Measurements from ENCODE around the gene STARD7.
"Not testable (repeated sequence)": the region's sequence is repeated elsewhere in the genome, so short reads cannot be mapped to it uniquely, and the experiment has no call there.

STARD7 gene

GRCh38 chr2:96208143-96209010 lies at the start of gene STARD7:
Gene STARD7, minus strand, starts transcription at chr2:96208827. Its CDS starts 393 bp downstream, at chr2:96208434.
- peak; percentile 92 to 95 (median 94) for DNase-seq

DNA sequence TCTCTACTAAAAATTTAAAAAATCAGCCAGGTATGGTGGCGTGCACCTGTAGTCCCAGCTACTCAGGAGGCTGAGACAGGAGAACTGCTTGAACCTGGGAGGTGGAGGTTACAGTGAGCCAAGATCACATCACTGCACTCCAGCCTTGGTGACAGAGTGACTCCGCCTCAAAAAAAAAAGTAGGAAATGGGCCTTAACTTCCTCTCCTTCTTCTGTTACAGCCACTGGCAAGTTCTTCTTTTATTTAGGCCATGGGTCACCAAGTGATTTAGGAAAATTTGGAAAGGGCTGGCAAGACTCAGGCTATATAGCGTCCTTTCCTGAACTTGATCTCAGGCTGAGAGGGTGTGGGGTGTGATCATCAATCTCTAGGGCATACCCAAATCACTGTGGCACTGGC lies 49.1 kb upstream of the STARD7 start:
- DNase-seq: not testable (repeated sequence)

DNA sequence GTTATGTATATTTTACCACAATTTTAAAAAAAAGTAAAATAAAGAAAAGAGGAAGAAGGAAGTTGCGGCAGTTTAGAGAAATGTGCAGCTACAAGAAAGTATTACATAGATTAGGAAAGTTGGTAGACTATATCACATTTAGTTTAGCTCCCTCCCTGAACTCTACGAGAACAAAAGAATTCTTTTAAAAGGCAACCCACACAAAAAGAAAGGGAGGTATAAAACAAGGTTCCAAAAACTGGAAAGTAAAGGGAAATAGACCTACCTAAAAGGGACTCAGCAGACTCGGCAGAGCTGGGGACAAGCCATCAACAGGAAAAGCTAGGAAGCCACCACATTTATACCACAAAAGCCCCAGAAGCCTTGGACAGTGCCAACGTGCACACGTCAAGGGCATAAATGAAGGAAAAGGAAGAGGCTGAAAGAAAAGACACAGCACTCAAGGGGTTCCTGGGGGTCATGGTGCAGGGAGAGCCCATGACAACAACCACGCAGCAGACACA lies 48.0 kb upstream of the STARD7 start:
- DNase-seq: no peak

DNA sequence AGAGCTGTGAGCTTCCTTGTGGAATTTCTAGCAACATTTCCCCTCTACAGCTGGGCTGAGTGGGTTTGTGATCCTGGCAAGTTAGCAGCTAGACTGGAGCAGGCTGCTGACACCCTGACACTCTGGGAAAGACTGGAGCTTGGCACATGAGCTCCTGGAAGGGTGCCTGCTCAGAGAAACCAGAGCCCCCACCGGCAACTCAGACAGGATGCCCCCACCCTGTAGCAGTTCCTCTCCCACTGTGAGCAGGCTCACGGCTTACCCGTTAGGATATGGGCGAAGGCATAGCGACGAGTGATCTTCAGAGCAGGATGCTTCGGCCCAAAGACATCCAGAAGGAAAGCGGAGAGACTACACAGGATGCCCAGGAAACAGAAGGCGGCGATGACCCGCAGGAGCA lies 45.9 kb upstream of the STARD7 start:
- DNase-seq: no peak

GRCh38 chr2:96253006-96253405 lies 44.4 kb upstream of the STARD7 start:
- no peak for DNase-seq

DNA sequence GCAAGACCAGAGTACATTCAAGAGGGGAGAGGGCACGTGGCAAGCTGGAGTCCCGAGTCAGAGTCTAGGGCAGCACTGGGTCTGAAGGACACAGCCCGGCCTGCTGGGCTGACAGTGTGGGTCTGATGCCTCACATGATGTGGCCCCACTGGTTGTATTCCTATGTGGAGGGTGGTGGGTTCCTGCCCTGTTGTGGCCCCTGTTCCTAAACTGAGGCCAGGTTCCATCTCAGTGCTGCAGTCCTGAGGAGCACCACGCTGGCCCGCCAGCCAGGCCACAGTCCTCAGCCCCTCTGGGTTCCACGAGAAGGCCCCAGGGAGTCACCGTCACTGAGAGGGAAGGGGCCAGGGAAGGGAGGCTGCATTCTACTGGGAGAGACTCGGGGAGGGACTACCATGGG lies 43.9 kb upstream of the STARD7 start:
- no peak for DNase-seq

DNA sequence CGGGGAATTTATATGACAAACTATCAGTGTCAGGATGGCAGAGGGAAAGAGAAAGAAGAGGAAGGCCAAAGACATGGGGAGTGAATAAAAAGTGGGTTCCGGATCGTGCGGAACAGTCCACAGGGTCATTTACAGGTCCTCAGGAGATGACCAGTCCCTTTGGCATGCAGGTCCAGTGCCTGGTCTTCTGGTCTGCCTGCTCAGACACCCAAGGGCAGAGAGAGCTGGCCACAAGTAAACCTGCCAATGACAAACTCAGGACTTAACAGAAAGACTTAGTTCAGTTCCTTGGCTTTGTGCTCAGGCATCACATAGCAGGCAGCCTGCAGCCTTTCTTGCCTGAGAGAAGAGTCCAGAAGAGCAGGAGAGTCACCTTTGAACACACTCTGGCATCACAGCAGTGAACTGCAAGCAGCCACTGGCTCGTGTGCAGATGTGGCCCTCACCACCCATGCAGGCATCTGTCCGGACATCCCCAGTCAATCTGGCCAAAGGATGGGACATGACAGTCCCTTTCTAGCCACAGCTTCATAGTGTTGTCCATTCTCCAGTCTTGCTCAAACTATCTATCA lies 43.2 kb upstream of the STARD7 start:
- no peak for DNase-seq

DNA sequence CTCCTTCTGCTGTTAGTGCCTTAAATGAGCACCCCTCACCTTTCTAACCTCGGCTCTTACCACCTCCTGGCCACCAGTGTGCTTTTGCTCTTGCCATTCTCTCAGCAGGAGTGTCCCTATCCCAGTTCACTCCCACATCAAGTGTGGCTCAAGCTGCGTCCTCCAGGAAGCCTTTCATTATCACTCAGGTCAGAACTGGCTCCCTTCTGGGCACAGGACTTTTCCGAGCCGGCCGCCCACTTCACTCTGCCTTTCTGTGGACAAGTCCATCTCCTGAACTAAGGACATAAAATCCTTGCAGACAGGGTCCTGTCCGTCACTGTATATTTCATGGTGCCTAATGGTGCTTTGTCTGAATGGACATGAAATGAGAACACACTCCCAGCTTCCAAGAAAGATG lies 41.6 kb upstream of the STARD7 start:
- no peak for DNase-seq

DNA sequence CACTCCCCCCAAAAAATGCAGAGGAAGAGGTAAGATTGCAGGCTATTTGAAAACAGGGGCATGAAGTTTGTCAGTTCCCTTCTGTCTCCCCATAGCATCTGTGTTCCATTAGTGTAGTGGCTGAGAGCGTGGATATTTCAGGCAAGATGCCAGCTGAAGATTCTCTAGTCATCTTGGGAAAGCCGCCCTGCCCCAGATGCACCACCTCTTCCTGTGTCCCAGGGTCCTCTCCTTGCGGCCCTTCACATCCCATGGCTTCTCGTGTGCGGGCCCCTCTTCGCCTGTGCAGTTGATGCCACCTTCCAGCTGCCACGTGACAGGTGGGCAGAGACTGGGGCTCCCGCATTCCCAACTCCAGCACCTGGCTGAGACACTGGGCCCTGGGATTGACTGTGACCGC lies 41.0 kb upstream of the STARD7 start:
- DNase-seq: no peak

GRCh38 chr2:96248624-96249023 lies 40.0 kb upstream of the STARD7 start:
- DNase-seq: no peak

DNA sequence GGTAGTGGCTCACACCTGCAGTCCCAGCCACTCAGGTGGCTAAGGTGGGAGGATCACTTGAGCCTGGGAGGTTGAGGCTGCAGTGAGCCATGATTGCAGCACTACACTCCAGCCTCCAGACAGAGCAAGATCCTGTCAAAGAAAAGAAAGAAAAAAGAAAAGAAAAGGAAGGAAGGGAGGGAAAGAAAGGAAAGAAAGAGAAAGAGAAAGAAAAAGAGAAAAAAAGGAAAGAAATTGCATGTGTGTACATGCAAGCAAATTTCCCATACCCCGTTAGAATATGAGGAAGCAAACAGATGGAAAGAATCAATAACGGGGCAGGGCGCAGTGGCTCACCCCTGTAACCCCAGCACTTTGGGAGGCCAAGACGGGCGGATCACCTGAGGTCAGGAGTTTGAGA lies 39.3 kb upstream of the STARD7 start:
- no peak for DNase-seq

- DNase-seq: no peak
Observed at GRCh38 chr2:96247009-96247408, 38.4 kb upstream of the STARD7 start.

DNA sequence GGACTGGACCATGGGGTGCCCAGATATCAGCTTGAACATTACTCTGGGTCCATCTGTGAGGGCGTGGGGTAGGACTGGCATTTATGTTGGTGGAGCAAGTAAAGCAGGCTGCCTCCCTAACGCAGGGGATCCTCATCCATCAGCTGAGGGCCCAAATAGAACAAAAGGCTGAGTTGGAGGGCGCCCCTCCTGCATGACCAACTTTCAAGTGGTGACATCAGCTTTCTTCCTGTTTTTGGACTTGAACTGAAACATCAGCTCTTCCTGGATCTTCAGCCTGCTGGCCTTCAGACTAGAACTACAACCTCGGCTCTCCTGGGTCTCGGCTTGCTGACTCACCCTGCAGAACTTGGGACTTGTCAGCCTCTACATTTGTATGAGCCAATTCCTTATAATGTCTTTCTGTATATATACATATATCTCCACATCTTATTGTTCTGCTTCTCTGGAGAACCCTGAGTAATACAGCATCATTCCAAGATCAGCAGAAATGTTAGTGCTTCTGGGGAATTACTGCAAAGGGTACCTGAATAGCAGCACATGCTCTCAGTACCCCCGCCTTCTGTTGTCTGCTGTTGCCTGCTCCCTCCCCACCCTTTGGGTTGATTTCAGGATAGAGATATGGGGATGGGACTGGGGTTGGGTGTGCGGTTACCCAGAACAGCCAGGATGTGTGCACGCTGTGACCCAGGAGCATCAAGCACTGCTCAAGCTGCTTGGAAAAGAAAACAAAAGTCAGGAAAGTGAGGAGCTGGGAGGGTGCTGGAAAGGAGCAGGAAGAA lies 37.2 kb upstream of the STARD7 start:
- DNase-seq: no peak

DNA sequence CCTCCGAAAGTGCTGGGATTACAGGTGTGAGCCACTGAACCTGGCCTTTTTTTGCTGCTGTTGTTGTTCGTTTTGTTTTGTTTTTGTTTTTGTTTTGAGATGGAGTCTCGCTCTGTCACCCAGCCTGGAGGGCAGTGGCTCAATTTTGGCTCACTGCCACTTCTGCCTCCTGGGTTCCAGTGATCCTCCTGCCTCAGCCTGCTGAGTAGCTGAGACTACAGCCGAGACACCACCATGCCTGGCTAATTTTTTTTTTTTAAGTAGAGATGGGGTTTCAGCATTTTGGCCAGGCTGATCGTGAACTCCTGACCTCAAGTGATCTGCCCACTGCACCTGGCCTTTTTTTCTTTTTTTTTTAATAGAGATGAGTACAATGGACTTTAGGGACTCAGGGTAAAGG lies 35.2 kb upstream of the STARD7 start:
- no peak for DNase-seq

DNA sequence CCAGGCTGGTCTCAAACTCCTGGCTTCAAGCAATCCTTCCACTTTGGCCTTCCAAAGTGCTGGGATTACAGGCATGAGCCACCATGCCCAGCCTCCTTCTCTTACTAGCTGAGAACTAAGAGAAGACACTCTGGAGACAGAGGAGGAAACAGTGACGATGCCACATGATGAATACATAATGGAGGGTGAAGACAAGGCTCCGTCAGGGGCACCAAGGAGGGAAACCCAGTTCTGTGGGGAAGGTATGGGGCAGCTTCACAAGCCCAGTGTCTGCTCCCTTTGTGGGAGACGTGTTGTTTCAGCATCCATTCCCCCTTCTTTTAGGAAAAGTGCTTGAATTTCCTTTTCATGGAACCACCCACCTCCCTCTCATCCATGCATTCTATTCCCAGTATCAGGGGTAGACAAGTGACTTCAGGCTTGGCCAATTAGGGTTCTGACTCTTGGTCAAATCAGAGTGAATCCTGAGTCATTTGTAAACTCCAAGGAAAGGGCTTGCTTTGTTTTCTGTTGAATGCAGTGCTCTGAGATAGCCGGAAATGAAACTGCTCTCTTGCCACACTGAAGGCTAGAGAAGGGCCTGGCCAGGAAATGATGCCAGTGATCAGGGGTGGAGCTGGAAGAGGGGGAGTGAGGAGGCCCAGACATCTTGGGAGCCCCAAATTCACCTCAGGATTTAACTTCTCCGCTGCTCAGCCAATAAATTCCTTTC lies 33.4 kb upstream of the STARD7 start:
- DNase-seq: peak in 3 of 4 experiments; percentile 7 to 28 (median 13)

- no peak for DNase-seq
Observed at GRCh38 chr2:96241227-96241626, 32.6 kb upstream of the STARD7 start.

DNA sequence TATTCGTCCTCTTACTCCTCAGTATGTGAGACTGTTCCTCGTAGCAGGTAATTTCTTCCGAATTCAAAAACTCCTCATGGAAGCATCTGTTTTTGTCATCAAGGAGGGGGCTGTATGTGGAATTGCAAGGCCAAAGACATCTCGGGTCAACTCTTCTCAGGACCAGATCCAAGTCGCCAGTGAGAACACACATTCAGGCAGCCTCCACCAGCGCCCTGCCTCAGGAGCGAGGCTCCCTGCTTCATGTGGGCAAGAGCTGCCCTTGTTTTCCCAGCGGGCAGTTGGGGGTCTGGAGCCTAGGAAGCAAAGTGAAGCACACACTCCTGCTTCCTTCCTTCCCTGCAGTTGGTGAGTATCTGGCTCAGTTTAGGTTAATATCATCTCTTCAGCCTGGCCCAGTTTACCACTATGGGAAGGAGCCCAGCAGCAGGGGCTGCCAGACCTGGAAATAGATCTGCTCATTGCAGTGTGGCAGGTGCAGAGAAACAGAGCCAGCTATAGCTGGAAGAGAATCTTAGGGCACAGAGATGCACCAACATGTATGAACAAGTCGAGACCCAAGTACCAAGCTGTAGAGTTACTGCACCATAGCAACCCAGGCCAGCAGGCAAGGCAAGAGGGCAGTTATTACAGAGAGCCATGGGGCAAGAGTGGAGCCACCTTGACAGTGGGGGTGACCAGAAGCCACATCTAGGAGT lies 31.9 kb upstream of the STARD7 start:
- no peak for DNase-seq

DNA sequence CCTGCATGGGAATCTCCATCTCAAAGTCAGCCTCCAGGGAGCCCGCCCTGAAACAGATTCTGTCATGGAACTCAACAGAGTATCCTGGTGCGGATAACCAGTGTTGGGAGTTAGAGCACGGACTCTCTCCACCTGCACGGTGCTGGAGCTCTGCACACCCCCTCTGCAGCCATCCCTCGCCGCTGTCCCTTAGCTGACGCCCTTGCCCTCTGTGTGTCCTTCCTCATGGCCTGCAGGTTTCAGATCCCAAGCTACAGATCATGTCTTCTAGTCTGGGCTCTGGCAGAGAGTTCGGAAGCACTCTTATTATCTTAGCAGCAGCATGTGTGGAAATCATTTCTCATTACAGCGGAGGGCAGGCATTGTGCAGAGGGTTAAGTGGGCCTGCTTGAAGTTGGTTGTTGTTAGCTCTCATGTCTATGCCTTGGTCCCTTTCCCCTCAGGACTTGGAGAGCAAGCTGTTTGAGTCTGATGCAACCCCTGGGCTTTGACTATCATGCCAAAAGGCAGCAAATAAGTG lies 31.2 kb upstream of the STARD7 start:
- DNase-seq: no peak

GRCh38 chr2:96239091-96239490 lies 30.5 kb upstream of the STARD7 start:
- DNase-seq: no peak

GRCh38 chr2:96238266-96238665 lies 29.6 kb upstream of the STARD7 start:
- no peak for DNase-seq

- no peak for DNase-seq
Observed at GRCh38 chr2:96236882-96237281, 28.3 kb upstream of the STARD7 start.

DNA sequence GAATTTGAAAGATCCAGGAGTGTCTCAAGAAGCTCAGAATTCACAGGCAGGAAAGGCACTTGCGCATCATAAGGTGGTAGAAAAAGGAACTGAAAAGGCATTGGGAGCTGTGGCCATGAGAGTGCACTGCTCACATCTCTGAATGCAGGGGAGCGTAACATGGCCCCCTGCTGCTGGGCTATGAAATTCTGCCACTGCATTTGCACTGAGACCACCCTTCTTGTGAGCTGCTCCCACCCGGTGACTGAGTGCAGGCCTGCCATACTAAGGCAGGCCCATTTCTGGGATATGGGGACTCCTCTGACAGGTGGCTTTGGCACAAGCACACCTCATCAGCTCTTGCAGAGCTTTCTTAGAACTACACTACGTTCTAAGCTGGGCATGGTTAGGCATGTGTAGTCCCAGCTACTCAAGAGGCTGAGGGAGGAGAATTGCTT lies 25.3 kb upstream of the STARD7 start:
- DNase-seq: no peak

All from activated CD4-positive, CD25-positive, alpha-beta regulatory T cell (primary cell).